OCI-M1 (cell line): ENCODE data around the gene IL6R.
A peak's percentile ranks its signal among the peaks of the same experiment; 100 is the strongest.
"Not testable (repeated sequence)": the region's sequence is repeated elsewhere in the genome, so short reads cannot be mapped to it uniquely, and the experiment has no call there.

Experiments used
- DNase-seq: peaks from one replicate; lab custom pipeline; 2025; lab: John Stamatoyannopoulos, UW

Gene IL6R

DNA sequence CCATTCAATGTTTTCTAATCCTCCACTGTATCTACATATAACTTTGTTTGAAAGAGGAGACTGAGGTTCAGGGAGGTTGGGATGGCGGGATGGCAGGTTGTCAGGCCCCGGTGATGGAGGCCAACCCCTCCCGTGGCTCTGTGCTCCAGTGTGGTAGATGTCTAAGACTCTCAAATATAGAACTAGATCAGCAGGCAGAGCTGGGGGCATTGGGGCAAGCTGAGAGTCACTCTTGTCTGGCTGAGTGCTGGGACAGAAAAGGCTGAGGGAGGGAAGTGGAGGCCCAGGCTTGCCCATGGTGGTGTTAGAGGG lies 1.7 kb downstream of the IL6R start:
- DNase-seq: no peak

DNA sequence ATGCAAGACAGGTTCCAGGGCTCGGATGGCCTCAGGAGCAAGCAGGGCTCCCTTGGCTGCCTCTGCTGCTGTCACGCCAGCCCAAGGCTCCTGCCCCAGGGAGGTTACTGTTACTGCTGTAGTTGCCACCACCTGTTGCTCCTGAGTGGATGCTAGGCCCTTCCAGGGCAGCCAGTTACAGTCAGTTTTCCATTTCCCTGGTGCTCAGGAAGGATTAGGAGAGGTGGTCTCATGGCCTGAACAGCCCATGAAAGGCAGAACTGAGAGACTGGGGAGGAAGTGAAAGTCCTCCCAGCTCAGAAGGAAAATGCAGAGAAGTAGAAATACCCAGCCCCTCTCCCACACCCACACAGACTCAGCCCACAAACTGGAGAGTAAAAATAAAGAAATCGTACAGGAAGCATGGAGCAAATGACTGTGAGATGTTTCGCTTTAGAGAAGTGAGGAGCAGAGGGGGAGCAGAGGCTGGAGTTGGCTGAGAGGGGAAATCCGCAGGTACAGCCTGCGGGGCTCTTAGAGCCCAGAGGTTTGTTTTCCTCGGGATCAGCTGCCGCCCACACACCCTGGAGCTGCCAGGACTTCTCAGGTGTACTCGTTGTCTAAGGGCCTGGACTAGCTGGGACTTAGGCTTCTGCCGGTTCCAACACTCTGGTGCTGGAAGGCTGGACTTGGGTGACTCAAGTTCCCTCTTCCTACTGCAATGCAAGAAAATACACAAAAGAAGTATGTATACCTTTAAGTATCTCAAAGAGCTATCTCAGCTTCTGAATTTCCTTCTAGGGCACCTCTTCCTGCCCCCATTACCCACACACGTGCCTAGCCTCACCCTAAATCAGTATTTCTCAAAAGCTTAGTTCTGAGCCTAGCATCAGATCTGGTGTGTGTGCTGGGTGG lies 2.3 kb downstream of the IL6R start:
- no peak for DNase-seq

DNA sequence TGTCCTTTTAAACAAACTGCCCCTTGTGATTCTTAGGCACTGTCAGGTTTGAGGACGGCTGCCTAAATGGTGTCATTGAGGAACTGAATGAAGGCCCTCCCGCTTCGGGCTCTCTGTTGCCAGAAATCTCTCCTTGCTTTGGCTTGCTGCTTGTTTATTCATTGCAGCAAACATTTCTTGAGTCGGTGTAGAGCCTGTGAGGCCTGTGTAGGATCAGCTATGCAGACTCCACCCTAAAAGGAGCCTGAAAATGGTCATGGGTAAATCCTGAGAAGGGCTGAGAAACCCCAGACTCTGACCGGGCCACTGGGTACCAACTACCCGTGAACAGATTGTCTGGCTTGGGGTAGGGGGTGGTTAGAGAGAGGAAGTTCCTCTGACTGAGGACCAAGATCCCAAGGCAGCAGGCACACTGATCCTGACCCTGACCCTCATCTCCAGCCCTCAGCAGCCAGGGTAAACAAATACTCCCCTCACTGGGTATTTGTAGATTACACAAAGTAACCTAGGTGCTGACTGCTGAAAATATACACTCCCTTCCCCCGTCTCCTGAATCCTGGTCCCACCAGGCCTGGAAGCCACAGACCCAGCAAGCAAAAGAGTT lies 3.1 kb downstream of the IL6R start:
- no peak for DNase-seq

DNA sequence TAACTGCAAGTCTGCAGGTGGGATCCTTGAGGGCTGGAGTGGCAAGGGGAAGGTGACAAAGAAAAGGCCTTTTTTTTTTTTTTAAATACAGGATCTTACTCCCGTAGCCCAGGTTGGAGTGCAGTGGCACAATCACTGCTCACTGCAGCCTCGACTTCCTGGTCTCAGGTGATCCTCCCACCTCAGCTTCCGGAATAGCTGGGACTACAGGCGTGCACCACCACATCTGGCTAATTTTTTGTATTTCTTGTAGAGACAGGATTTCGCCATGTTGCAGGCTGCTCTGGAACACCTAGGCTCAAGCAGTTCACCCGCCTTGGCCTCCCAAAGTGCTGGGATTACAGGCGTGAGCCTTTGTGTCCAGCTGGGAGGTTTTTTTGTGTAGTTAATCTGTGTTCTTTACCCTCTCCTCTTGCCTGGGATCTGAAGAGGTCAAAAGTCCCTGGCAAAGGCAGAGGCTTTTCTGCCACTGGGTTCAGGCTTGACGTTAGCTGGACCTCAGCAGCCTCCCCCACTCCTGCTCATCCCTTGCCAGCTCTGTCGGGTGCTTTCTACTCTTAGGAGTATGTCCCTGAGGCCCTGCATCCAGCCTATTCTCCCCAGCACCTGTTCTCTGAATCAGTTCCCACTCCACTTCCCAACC lies 5.2 kb downstream of the IL6R start:
- DNase-seq: no peak

DNA sequence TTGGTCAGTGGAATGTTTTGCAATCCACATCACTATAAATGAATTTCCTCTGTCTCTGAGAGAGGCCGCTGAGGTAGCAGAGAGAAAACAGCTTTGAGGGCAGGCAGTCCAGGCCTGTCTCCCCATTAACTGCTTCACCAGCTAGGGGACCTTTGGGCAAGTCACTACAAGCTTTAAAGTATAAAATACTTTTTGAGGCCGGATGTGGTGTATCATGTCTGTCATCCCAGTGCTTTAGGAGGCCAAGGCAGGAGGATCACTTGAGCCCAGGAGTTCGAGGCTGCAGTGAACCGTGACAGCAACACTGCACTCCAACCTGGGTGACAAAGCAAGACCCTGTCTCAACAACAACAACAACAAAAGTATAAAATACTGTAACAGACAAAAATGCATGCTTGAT lies 6.4 kb downstream of the IL6R start:
- DNase-seq: no peak

DNA sequence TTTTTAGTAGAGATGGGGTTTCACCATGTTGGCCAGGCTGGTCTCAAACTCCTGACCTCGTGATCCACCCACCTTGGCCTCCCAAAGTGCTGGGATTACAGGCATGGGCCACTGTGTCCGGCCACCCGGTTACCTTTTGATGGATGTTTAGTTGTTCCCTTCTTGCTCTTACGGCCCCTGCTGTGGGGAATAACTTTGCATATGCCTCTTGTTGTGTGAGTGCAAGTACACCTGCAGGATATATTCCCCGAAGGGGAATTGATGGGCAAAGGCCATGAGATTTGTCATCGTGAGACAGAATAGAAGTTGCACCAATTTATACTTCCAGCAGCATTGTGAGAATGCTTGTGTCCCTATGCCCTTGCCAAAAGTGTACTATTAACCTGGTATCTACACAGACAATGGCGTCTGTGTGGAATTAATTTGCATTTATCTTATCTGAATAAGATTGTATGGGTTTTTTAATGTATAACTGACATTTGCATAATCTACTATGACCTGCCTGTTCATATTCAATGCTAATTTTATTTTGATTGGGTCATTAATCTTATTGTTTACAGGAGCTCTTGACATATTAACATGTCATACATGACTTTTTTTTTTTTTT lies 8.1 kb downstream of the IL6R start:
- no peak for DNase-seq

DNA sequence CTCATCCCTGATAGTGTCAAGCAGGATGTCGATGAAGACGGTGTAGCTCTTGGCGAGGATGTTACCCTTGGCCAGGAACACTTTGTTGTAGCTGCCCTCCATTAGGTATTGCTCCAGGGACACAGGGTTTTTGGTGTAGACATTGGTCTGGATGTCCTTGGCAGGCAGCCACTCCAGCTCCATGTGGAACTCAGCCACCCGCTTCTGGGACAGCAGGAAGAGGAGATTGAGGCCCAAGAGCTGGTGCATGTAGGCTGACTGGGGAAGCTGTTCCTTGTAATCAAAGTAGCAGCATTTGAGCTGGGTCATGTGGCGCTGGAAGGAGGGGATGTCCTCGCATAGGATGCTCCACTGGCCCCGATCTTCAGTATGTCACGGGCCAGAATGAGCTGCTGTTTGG lies 9.5 kb downstream of the IL6R start:
- DNase-seq: no peak

DNA sequence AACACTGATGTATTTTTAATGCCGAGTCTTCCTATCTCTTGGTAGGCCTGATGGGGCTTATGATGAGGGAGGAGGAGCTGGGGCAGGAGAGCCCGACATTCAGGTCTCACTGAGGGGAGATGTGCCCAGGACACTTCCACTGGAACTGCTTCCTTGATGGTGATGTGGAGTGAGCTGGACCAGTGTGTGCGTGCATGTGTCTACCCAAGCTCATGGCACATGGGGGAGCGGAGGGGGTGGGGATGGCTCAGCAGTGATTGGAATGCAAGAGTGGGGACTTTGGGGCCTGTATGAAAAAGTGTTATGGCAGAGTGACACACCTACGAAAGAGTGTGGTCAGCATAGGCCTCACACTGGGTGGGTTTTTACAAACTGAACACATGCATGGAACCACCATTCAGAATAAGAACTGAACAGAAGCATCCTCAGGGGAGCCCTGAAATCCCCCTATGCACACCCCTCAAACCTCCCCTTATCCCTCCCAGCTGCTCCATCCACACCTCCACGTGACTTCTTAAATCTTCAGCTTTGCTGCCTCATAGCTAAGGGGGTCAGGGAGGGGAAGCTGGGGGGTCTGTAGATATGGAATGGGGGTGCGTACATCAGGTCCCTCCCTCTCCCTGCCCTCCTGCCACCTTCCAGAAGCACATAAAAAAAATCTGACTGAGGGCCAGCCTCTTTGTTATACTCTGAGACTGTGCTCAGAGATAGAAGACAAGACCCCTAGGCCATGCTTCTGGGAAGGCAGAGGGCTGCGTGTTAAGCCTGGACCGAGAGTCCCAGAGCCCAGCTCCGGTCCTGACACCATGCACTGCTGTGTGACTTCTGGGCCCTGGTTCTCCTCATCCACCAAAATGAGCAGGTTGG lies 11.6 kb downstream of the IL6R start:
- DNase-seq: no peak

DNA sequence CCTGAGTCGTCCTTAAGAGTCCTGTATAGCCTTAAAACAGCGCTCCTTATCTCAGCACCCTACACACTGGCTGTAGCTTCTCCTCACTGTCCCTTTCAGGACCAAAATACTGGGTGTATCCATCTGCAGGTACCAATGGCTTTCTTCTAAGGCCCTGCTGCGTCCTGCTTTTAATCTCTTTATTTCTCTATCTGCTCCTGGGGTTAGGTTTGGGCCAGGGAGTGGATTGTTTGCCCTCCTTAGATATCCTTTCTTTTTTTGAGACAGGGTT lies 12.1 kb downstream of the IL6R start:
- DNase-seq: no peak

DNA sequence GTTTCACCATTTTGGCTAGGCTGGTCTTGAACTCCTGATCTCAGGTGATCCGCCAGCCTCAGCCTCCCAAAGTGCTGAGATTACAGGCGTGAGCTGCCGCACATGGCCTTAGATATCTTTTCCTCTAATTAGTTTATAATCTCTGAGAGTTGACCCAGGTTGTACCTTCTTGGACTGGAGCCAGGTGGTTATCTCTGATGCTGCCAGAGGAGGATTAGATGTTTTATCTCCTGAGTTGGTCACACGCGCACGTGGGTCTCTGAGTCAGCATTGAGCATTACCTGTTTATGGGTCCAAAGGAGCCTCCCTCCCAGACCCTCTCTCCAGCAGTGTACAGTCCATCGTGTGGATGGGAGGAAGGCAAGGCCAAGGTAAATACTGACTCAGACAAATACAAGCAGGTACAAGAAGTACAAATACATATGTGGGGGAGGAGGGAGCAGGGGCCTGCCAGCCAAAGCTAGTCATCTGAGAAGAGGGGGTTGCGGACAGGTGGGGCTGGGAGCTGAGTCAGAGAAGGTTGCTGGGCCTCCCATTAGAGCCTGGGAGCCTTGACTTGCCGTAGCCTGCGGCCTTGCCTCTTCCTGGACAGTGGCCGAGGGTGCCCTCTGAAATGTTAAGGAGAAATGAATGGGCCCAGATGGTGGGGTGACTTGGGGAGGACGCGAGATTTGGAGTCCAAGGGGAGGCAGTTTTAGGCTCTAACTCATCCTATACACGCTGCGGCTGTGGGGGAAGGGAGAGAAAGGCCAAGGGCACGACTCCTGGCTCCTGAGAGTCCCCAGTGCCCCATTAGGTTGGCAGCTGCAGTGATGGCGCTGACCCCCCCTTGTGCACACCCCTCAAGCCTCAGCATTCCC lies 13.1 kb downstream of the IL6R start:
- no peak for DNase-seq

DNA sequence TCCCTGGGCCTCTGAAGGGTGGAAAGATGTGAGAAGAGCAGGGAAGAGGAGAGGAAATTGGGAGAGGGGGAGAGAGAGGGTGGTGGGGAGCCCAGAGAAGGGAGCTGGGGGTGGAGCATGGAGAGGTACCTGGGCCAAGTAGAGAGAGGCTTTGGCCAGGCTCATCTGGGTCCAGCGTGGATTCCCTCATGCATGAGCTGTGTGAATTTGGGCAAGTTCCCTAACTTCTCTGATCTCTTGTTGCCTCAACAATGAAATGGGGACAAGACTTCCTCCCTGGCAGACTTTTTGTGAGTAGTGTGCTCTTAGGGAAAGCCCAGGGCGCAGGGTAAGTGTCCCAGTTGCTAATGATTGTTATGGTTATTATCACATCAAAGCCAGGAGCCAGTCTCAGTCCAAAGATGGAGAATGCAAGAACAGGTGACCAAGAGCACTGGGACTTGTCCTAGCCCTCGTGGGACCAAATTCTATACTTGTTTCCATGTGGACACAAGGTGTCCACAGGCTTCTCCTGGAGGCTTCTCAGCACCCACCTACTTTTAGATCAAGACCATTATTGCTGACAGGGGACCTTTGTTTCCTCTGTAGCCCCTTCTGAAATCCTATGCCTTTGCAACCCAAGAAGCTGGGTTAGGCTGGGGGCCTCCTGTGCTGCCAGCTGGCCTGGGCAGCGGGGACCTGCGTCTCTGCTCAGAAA lies 13.9 kb downstream of the IL6R start:
- DNase-seq: no peak

DNA sequence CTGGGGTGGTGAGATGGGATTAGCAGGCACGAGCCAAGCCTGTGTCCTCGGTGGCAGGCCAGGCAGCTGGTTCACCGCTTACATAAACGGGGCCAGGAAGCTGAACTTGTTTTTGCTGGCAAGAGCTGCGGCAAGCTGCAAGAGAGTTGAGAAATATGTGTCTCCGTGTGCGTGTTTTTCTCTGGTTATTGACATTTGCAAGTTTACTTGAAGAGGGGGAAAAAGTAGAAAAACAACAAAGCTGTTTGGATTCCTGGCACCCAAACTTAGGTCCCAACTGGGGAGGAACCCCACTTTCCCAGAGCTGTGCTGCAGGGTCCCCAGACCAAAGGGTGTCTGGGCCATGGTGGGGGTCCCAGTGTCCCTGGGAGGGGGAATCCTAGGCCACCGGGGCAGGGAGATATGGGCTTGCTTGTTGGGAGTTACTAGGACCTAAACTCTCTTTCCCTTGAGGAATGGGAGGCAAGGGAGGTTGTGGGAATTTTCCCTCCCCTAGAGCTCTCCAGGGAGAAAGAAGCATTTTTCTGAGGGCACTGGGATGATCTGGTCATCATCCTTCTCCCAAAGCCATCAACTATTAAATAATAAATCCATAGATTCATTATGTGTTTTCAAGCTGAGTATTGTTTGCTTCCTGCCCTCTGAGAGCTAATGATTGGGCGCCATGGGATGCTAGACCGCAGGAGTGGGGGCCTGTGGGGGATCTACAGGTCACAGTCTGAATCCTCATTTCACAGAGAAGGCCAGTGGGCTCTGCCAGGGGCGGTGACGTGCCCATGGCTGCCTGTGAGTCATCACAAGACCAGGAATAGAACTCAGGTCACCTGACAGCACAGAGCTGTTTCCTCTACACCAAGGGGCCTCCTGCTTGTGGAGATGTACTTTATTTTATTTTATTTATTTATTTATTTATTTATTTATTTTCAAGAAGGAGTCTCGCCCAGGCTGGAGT lies 14.8 kb downstream of the IL6R start:
- DNase-seq: peak; percentile 30

DNA sequence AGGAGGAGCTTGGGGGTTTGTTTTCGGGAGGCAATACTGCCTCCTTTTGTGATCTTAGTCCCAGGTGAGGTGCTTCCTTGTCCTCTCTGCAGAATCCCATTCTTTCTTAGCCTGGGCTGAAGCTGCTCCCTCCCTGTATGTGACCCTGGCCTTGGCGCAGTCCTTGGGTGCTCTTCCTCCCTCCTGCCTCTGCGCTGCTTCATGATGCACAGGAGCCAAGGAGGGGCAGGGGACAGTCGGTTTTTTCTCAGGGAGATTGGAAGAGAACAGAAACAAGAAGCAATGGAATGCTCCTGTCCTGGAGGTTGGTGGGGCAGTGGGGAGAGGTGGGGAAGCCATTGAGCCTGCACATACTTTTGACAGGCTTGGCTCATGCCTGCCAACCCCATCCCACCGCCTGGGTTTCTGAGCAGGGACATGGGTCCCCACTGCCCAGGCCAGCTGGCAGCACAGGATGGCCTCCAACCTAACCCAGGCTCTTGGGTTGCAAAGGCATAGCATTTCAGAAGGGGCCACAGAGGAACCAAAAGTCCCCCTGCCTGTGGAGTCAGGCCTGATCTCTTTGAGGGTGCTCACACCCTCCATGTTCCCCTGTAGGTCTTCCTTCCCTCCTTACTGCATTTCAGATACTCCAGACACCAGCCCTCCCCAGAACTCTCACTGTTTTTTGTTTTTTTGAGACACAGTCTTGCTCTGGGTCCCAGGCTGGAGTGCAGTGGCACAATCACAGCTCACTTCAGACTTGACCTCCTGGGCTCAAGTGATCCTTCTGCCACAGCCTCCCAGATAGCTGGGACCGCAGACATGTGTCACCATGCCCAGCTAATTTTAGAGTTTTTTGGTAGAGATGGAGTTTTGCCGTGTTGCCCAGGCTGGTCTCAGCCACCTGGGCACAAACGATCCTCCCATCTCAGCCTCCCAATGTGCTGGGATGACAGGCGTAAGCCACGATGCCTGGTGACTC lies 16.1 kb downstream of the IL6R start:
- no peak for DNase-seq

DNA sequence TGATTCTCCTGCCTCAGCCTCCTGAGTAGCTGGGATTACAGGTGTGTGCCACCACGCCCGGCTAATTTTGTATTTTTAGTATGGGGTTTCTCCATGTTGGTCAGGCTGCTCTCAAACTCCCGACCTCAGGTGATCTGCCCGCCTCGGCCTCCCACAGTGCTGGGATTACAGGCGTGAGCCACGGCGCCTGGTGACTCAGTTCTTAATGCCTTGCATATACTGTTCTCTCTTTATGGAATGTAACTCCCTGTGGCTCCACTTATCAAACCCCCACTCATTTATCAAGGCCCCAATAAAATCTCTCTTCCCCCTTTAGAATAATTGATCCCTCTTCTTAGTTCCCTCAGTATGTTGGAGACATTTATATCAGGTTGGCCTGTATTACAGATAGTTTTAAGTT lies 16.9 kb downstream of the IL6R start:
- not testable (repeated sequence) for DNase-seq

DNA sequence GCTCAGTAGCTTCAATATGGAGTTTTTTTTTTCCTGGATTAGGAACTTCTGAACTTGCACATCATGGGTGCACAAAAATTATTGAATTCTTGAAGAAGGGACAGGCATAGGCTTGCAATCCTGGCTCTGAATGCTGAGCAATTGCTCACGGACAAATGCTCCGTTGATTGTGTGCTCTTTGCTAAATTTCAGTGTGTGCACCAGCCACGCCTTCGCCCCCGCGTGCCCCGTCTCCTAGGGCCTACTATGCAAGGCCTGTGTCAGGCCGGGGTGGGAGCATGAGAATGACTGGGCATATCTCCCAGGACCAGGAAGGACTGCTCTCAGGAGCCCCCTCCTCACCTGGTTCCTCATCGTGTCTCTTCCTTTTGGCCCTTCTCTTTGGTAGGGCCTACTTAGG lies 17.4 kb downstream of the IL6R start:
- no peak for DNase-seq

DNA sequence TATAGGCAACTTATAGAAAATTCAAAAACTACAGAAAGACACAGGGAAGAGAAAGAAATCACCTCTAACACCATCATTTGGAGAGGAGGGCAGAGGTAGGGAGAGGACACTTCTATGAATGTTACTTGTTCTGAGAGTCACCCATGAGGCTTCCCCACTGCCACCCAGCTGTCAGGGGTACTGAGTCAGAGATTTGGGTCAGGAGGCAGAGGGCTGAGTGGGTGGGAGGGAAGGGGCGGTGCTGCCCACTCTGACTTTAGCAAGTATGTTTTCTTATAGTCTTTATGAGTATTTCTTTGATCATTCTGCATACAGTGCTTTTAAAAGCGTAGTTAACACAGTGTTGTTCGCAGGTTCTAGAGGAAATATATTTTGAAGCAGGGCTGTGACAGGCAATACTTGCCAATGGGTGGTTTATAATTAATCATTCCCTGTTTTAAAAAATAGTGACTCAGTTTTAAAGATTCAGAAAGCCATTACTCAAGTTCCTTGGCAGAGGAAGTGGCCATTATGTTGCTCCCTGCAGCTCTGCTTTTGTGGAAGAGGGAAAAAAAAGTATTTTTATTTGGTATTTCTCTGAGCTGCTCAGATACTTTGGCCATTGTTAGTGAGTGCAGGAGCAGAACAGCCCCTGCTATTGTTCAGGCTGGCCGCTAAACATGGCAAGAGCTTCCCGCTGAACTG lies 18.3 kb downstream of the IL6R start:
- DNase-seq: no peak

DNA sequence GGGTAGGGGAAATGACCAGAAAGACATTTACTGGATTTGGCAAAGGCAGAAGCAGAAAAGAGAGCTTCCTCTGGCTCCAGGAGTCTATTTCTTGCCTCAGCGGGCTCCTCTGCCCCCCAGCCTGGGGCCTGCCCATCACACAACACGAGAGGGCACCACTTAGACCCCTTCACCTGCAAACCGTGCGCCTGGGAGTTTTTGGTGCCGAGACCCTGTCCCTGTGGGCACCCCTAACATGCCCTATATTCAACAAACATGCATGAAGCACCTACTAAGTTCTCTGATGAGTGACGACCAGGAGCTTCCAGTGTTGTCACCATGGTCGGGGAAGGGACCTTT lies 18.8 kb downstream of the IL6R start:
- DNase-seq: no peak

DNA sequence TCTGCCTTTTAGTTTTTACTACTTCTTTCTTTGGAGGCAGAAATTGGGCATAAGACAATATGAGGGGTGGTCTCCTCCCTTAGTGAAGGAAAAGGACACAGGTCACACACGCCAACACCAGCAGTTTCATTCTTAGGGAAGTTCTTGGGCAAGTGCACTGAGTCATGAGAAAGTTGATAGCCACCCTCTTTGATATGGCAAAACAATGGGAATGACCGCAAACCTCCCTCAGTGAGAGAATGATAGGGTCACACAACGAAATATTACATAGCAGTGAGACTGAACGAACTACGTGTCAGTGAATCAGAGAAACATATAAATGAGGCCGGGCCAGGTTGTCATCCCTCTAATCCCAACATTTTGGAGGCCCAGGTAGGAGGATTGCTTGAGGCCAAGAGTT lies 20.0 kb downstream of the IL6R start:
- no peak for DNase-seq
